H1 (cell line): Measurements from ENCODE around the gene ATG7. TPM values are rescaled to one million over a fixed set of nuclear protein-coding genes. Genes with fewer than 3 reads are reported as not detected.

Experiments
- BCL11A ChIP-seq, 2 experiments: IDR thresholded peaks; one replicate each; pipeline ENCODE4 v1.6.1; 2011; ENCODE audit warnings: low read depth in 2 of 2, low read length in 2 of 2, mild to moderate bottlenecking in 2 of 2
- EZH2 ChIP-seq: fragments of 200-600 bp; sonication (generic); IDR thresholded peaks from 2 replicates; pipeline ENCODE4 v1.7.1; 2012; ENCODE audit warnings: low read depth, mild to moderate bottlenecking, moderate library complexity, low read length, inconsistent platforms; ENCODE audit not compliant: severe bottlenecking
- PHF8 ChIP-seq: fragments of 200-600 bp; sonication (generic); conservative IDR thresholded peaks from 2 replicates; pipeline ENCODE4 v1.7.1; 2012; ENCODE audit warnings: low read depth, mild to moderate bottlenecking, inconsistent platforms, low read length, moderate library complexity
- ZNF274 ChIP-seq: IDR thresholded peaks from 2 replicates; pipeline ENCODE4 v1.7.0; 2012; ENCODE audit warnings: low read length, borderline replicate concordance; ENCODE audit errors: extremely low read depth
- polyA plus RNA-seq, 7 experiments: library from polyadenylated mRNA; depleted of rRNA in 3 of 7; stranded (reverse) in 5 of 7; unstranded in 2 of 7; fragments of >200 nt in 5 of 7; fragments of 200-250 nt in 2 of 7; gene quantifications; 1 replicate in 5 of 7; 2 replicates in 1 of 7; 4 replicates in 1 of 7; pipeline versions ENCODE4 v1.2.1 to v1.2.3, GENCODE V29; 2011 to 2013; ENCODE audit warnings: missing spikeins in 2 of 7, mixed read lengths in 2 of 7
- total RNA-seq: library from RNA; stranded (reverse); fragmentation: NEBNext Ultra II Directional; extraction: Animal tissue kit (Norgen Biotek cat#: 25700); gene quantifications from 2 replicates; pipeline ENCODE4 v1.2.1, GENCODE V29; 2021

ATG7 gene
- total and polyA plus RNA-seq, 2 of the 8 experiments (the other 6 are each of a cell fraction or from before 2014, with no cell fraction given), result 15.0 to 19.1 TPM

DNA sequence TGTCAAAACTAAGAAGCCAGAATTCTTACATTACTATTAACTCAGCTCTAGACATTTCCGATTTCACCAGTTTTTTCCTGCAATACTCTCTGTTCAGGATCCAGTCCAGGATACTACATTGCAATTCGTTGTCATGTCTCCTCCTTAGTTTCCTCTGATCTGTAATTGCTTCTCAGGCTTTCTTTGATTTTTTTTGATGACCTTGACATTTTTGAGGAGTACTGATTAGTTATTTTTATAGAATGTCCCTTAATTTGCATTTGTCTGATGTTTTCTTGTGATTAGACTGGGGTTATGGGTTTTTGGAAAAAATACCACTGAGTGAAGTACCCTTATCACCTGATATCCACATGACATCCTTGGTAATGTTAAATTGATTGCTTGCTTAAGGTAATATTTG is 57.6 kb downstream of the ATG7 start (continued):
- TF ChIP-seq ZNF274, result no peak
- no peak for TF ChIP-seq EZH2
- no peak for TF ChIP-seq PHF8
- TF ChIP-seq BCL11A (IDR thresholded peaks at IDR 0.05; ENCODE audit: low read depth in 2 of 2, low read length in 2 of 2), result no peak
